GM04503 (cell line): ENCODE measurements around the gene MED23.

Experiments
- DNase-seq: peaks from one replicate; pipeline ENCODE4 v3.0.0-alpha.2; 2012; ENCODE audit warnings: low read depth

MED23 gene

GRCh38 chr6:131627724-131628682, at the start of gene MED23:
MED23 (minus strand) TSS chr6:131628242; CDS start chr6:131628049, 193 bp downstream.
- DNase-seq: peak; percentile 63

- no peak for DNase-seq
These were observed 45.1 kb upstream of the MED23 start for GRCh38 chr6:131673184-131673583.

DNA sequence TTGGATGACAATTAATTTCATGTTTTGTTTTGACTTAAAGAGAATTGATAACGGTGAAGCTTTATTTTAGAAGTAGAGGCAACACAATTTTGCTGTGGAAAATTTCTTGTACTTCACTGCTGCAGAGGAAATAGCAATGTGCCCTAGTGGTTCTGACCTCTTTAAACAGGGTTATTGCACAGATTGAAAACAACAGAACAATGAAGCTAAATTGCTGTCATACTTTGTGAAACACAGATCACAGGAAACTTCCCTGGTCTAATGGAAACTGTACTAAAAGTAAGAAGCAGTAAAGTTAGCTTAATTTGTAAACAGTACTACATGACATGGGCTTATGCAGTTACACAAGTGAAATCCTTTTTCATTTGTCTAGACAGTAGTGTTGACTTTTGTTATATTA, 41.8 kb upstream of the MED23 start:
- DNase-seq: no peak

DNA sequence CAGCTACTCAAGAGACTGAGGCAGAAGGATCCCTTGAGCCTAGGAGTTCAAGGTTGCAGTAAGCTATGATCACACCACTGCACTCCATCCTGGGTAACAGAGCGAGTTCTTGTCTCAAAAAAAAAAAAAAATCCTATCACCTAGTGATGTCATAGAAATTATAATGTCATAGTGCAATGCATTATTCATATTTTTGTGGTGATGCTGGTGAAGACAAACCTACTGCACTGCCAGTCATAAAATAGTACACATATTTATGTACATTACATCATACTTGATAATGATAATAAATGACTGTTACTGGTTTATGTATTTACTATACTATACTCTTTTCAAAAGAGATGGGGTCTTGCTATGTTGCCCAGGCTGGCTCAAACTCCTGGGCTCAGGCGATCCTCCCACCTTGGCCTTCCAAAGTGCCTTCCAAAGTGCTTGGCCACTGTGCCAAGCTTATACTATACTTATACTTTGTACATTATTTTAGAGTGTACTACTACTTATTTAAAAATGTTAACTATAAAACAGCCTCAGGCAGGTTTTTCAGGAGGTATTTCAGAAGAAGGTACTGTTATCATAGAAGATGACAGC, 35.6 kb upstream of the MED23 start:
- DNase-seq: no peak

- no peak for DNase-seq
These were observed 32.2 kb upstream of the MED23 start for GRCh38 chr6:131660195-131660594.

DNA sequence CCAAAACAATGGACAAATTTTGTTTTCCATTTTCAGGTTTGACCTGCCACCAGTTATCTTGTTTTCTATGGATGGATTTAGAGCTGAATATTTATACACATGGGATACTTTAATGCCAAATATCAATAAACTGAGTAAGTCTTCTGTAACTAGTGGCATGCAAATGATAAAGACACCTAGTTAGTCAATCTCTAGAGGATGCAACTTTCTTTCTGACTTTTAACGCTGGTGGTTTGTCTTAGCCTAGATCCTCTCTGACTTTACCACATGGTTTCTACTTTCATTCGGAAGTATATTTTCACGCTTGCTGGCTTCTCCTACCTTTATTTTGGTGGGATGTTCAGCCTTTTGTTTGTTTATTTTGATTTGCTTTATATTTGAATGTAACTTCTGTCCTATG, 30.2 kb upstream of the MED23 start:
- no peak for DNase-seq

DNA sequence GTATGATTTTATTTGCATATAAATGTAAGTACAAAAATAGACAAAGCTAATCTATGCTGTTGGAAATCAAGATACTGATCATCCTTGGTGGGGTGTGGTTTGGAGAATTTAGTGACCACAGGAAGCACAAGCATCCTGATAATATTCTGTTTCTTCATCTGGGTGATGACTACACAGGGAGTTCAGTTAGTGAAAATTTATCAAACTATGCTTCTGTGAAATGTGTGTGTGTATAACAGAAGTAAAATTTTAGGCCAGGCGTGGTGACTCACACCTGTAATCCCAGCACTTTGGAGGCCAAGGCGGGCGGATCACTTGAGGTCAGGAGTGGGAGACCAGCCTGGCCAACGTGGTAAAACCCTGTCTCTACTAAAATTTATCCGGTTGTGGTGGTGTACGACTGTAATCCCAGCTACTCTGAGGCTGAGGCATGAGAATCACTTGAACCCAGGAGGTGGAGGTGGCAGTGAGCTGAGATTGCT, 29.6 kb upstream of the MED23 start:
- DNase-seq: peak; percentile 71

- DNase-seq: no peak
These were observed 29.2 kb upstream of the MED23 start for GRCh38 chr6:131657222-131657621.

GRCh38 chr6:131656667-131657066, 28.6 kb upstream of the MED23 start:
- no peak for DNase-seq

DNA sequence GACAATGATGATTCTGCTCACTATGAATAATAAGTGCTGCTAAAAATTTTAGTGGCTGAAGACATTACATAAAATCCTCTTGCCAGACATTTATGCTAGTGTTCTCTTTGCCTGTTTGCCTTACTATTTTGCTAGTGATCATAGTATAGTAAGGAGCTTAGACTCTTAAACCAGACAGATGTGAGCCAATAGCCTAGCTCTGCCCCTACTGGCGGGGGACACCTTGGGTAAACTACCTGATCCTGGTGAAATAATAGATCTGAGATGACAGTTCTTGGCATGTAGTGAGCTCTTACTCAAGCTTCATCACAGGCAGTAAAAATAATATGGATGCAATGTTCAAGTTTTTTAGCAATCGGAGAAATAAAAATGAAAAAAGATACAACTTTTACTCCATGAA, 27.9 kb upstream of the MED23 start:
- DNase-seq: no peak

DNA sequence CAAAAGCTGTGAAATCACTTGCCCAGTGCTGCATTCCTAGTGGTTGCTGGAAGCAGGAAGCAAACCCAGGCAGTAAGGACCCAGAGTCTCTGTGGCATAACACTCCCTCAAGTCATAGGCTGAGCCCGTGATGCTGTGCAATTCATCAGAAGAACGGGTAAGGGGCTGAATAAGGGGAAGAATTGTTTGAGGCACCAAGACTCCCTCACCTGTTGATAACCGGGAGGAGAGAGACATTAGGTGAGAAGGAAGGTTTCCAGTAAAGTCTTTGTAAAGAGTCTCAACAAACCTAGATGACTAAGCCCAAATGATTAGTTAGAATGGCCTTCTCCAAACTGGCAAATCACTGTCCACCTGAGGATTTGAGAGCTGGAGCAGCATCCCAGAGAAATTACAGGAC, 27.3 kb upstream of the MED23 start:
- no peak for DNase-seq

GRCh38 chr6:131654326-131654725, 26.3 kb upstream of the MED23 start:
- no peak for DNase-seq

- DNase-seq: no peak
These were observed 24.4 kb upstream of the MED23 start for GRCh38 chr6:131652472-131652871.

- no peak for DNase-seq
These were observed 23.7 kb upstream of the MED23 start for GRCh38 chr6:131651782-131652181.

DNA sequence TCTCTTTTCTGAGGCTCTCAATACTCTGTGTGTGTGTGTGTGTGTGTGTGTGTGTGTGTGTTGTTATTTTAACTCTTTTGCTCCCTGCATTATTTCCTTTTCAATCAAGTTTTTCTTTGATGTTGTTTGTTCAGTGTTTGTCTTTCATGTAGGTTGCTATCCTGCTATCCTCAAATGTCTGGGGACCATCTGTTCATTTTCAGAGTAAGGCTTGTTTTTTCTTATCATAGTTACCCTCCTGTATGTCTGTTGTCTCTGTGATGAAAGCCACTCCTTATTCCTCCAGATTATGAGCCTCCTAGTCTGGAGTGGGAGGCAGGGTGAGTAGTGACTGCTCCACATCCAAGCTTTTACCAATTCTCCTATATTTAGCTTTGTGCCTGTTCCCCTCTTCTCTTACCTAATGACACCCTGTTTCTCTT, 18.2 kb upstream of the MED23 start:
- no peak for DNase-seq

- no peak for DNase-seq
These were observed 17.8 kb upstream of the MED23 start for GRCh38 chr6:131645846-131646245.

- DNase-seq: no peak
These were observed 16.9 kb upstream of the MED23 start for GRCh38 chr6:131644921-131645320.

- no peak for DNase-seq
These were observed 15.9 kb upstream of the MED23 start for GRCh38 chr6:131643855-131644460.

DNA sequence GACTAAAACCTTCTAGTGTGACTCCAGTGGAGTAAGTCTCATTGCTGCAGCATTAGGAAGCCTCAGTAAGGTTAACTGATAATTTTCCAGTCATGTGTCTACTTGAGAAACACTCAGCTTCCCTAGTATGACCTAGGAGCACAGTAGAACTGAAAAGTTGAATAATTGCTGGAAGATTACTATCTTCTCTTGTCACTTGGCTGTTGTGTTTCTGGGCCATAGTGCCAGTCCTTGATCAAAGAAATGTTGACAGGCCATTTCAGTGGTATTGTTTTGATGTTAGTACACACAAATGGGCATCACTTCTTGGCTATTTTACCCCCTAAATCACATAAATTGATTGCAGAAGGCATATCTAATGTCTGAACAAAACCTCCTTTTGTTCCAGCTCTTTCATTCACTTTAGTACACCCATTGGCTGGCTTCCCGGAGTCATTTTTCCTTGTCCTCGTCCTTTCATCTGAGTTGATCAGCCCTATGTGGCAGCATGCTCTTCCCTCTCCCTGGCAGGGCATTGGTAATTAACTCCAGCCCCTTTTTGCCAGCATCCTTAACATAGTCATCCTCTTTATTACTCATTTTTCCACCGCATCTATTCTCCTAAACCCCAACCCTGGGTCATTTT, 15.1 kb upstream of the MED23 start:
- DNase-seq: no peak

- no peak for DNase-seq
These were observed 14.5 kb upstream of the MED23 start for GRCh38 chr6:131642565-131642964.

- DNase-seq: no peak
These were observed 13.5 kb upstream of the MED23 start for GRCh38 chr6:131641554-131641953.

GRCh38 chr6:131640576-131640975, 12.5 kb upstream of the MED23 start:
- no peak for DNase-seq
